Heart left ventricle (tissue), 13 donors: Measurements from ENCODE around the gene TJP2.

Experiments used
- POLR2A ChIP-seq, 2 donors: fragments of 450-650 bp; IDR thresholded peaks; one replicate each; pipeline ENCODE4 v1.6.1; 2017; ENCODE audit warnings: antibody characterized with exemption in 2 of 2, mild to moderate bottlenecking in 2 of 2, moderate library complexity in 2 of 2
- TF ChIP-seq, protein P1 (sequence below), 12 donors: fragments of 200-600 bp; sonication (generic) in 4 of 12; IDR thresholded peaks; one replicate each; pipeline versions ENCODE4 v1.5.0 to v1.8.0; 2018 to 2022; ENCODE audit warnings: antibody characterized with exemption in 12 of 12, mild to moderate bottlenecking in 5 of 12
- donor health status: ischemic (EF 13 %, LVEDD 7.1; RV severe dilation, severe dysfunction).
- donor health status: DM: no; HTN: yes; CAD: no.
- donor health status: DM: no; HTN: no; CAD: no.
- donor health status: ischemic (EF 25% LVEDD 6.9; RV normal size, moderate dysfunction).
- donor health status: ischemic (EF 25% LVEDD 5.7; RV mildly dilated, moderate dysfunction).
- donor health status: ischemic (EF 35%, LVEDD 5.7; RV mildly dilated, moderate dysfunction).
- donor health status: nonischemic (EF 11% LVEDD 7.7; RV severe dilation, severe dysfunction).
- donor health status: DM: yes; HTN: yes; CAD: no.
- donor health status: PGD.
- donor health status: ischemic (EF 29% LVEDD 5.4; RV normal size, mild dysfunction).
- donor health status: nonischemic (EF 23%, LVEDD 6.1; RV moderate dilation, normal function).

DNA sequence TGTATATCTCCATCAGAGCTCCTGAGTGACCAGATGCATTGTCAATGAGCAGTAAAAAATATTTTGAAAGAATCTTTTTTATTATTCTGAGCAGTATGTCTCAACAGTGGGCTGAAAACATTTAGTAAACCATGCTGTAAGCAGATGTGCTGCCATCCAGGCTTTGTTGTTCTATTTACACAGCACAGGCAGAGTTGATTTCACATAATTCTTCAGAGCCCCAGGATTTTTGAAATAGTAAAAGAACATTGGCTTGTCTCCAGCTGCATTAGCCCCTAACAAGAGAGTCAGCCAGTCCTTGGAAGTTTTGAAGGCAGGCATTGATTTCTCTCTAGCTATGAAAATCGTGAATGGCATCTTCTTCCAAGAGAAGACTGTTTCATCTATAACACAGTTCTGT, 125.7 kb downstream of the TJP2 start:
- TF ChIP-seq, protein P1, sequence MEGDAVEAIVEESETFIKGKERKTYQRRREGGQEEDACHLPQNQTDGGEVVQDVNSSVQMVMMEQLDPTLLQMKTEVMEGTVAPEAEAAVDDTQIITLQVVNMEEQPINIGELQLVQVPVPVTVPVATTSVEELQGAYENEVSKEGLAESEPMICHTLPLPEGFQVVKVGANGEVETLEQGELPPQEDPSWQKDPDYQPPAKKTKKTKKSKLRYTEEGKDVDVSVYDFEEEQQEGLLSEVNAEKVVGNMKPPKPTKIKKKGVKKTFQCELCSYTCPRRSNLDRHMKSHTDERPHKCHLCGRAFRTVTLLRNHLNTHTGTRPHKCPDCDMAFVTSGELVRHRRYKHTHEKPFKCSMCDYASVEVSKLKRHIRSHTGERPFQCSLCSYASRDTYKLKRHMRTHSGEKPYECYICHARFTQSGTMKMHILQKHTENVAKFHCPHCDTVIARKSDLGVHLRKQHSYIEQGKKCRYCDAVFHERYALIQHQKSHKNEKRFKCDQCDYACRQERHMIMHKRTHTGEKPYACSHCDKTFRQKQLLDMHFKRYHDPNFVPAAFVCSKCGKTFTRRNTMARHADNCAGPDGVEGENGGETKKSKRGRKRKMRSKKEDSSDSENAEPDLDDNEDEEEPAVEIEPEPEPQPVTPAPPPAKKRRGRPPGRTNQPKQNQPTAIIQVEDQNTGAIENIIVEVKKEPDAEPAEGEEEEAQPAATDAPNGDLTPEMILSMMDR (IDR thresholded peaks at IDR 0.05), result no peak
- no peak for TF ChIP-seq POLR2A (IDR thresholded peaks at IDR 0.05)
